Embryonic facial prominence (tissue), 1 donor: ENCODE data around the gene TMIGD3.

Experiments used
- DNase-seq: peaks from one replicate; pipeline ENCODE4 v3.0.0-alpha.2; 2016; ENCODE audit errors: extremely low spot score

Gene TMIGD3

GRCh38 chr1:111507411-111508201 lies 4.2 kb upstream of the TMIGD3 start:
- no peak for DNase-seq

- no peak for DNase-seq
Measured at GRCh38 chr1:111506561-111506960, 3.1 kb upstream of the TMIGD3 start.

- no peak for DNase-seq
Measured at GRCh38 chr1:111505641-111506119, 2.2 kb upstream of the TMIGD3 start.

- DNase-seq = no peak
Measured at GRCh38 chr1:111504097-111504496, 664 bp upstream of the TMIGD3 start.

GRCh38 chr1:111501645-111502044 lies 1.8 kb downstream of the TMIGD3 start:
- no peak for DNase-seq

GRCh38 chr1:111499026-111499785 lies 4.2 kb downstream of the TMIGD3 start:
- DNase-seq = no peak

- no peak for DNase-seq
Measured at GRCh38 chr1:111497592-111497991, 5.8 kb downstream of the TMIGD3 start.

GRCh38 chr1:111496398-111496797 lies 7.0 kb downstream of the TMIGD3 start:
- no peak for DNase-seq

GRCh38 chr1:111491070-111491469 lies 12.4 kb downstream of the TMIGD3 start:
- no peak for DNase-seq

- no peak for DNase-seq
Measured at GRCh38 chr1:111490220-111490619, 13.2 kb downstream of the TMIGD3 start.

- DNase-seq = no peak
Measured at GRCh38 chr1:111489604-111490003, 13.8 kb downstream of the TMIGD3 start.

- no peak for DNase-seq
Measured at GRCh38 chr1:111488669-111489068, 14.8 kb downstream of the TMIGD3 start.

GRCh38 chr1:111487133-111487532 lies 16.3 kb downstream of the TMIGD3 start:
- no peak for DNase-seq

- no peak for DNase-seq
Measured at GRCh38 chr1:111486431-111486830, 17.0 kb downstream of the TMIGD3 start.

GRCh38 chr1:111484391-111485026 lies 18.9 kb downstream of the TMIGD3 start:
- DNase-seq = no peak

GRCh38 chr1:111483876-111484275 lies 19.6 kb downstream of the TMIGD3 start:
- no peak for DNase-seq

- DNase-seq = no peak
Measured at GRCh38 chr1:111483166-111483565, 20.3 kb downstream of the TMIGD3 start.

- peak; percentile 29 for DNase-seq
Measured at GRCh38 chr1:111481387-111482221, 21.8 kb downstream of the TMIGD3 start.

GRCh38 chr1:111480674-111481073 lies 22.8 kb downstream of the TMIGD3 start:
- no peak for DNase-seq

- no peak for DNase-seq
Measured at GRCh38 chr1:111476761-111477309, 26.6 kb downstream of the TMIGD3 start.

- DNase-seq = no peak
Measured at GRCh38 chr1:111476214-111476613, 27.2 kb downstream of the TMIGD3 start.
